Measurements from ENCODE around the gene NEU2.

DNA sequence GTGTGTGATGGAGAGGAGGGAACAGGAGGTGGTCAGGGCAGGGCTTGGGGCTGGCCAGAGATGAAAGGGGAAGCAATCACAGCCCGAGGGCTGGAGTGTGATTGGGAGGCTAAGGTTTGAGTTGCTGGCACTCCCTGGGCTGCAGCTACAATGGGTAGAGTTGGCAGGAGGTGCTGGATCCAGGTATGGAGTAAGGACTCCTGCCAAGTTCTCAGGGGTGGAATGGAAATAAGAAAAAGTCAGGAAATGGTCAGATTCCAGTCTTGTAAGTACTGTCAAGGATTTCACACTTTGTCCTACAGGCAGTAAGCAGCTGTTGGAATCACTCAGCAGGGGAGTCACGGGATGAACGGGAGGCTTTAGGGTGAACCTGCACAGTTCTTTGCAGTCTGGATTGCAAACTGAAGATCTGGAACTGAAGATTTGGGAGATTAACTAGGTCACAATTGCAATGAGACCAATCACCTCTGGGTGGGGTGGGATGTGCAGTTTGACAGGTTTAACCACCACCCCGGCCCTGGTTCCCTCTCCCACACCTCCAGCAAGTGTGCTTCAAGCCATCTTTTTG is 16.8 kb downstream of the NEU2 start:
- TF ChIP-seq POLR2A (IDR thresholded peaks at IDR 0.05; ENCODE audit: low read depth, low read length) (no peak), POLR2AphosphoS5 (IDR thresholded peaks at IDR 0.05; ENCODE audit: low read depth, low read length) (no peak), TAF1 (IDR thresholded peaks at IDR 0.05; ENCODE audit: borderline replicate concordance, low read depth, low read length) (no peak)
